ENCODE data around the gene KRT4.

The KRT4 gene

GRCh38 chr12:52791271-52792184 lies 22.4 kb downstream of the KRT4 start:
- no peak for DNase-seq

DNA sequence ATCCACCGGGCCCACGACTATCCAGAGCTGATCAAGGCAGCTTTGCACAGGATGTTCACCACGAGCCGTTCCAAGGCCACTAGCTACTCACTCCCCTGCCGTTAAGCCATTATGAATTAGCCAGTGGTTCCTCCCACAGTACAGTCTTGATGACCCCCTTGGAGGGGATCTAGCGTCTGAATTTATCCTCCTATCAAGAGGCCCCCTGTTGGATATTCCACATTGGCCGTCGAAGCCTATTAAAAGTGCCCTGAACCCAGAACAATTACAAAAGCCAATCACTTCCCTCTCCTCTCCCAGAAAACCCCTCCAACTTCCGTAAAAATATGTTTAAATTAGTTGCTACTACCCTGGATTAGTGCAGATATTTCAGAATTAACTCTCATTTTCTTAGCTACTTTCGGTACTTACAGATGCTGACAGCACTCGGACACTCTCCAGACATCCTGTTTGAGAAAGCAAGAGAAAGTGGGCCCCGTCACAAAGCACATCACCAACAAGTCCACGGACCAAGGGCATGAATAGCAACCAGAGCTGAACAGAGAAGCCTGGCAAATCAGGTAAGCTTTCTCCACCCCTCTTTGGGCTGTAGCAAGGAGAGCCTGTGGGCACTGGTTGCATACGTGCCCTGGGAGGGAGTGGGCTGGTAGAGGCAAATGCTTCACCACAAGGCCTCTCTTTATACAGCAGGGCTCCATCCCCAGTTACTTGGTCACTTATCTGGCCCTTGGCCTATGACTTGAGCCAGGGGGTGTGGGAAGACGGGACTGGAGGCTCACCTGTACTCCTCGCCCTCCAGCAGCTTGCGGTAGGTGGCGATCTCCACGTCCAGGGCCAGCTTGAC lies 23.3 kb downstream of the KRT4 start:
- DNase-seq = no peak

DNA sequence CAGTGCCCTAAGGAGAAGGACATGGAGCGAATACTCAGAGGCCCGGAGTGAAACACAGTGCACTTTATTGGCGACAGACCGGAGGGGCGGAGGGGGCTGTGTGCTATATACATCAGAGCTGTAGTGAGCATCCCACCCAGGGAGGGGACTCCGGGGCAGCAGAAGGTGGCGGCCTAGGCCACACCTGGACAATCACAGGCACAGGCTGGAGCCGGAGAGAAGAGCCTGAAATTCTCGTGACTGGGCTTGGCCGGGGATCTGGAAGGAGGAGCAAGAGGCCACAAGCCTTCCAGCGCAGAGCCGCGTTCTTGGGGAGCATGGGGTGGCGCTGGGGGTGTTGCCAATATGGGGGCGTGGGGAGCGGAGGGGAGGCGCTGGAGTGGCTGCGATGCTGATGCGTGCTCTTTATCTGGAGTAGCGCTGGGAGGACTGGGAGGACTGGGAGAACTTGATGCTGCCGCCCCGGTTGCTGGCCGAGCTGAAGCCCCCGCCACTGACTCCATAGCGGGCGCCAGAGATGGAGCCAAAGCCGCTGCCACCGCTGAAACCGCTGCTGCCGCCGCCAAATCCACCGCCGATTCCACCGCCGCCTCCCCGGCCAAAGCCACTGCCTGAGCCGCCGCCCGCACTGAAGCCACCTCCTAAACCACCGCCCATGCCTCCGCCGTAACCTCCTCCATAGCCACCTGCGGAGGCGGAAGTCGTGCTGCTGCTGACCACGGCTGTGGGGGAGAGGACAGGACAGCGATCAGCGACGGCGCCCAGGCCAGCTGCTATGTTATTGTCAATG lies 24.1 kb downstream of the KRT4 start:
- DNase-seq = no peak

GRCh38 chr12:52788876-52789636 lies 24.9 kb downstream of the KRT4 start:
- no peak for DNase-seq

GRCh38 chr12:52788192-52788875 lies 25.6 kb downstream of the KRT4 start:
- no peak for DNase-seq

GRCh38 chr12:52787324-52788191 lies 26.4 kb downstream of the KRT4 start:
- no peak for DNase-seq

- DNase-seq = no peak
Measured at GRCh38 chr12:52784909-52785308, 29.0 kb downstream of the KRT4 start.

- no peak for DNase-seq
Measured at GRCh38 chr12:52783563-52784316, 30.2 kb downstream of the KRT4 start.

DNA sequence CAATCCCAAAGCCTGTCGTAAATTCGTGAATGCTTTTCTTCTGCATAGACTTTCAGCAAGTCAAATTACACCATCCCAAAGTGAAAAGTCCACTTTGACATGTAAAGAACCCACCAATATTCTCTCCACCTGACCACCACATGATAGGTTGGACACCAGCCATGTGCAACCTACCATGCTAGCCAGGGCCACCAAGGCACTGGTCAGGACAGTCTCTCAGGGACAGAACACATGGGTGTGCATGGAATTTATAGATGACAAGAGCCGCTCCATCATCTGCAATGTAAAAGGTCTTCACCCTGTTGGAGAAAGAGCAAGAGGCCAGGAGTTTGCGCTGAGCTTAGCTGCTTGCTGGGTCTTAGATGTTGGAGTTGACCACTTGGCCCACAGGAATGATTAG lies 31.4 kb downstream of the KRT4 start:
- DNase-seq = no peak

GRCh38 chr12:52781399-52782082 lies 32.4 kb downstream of the KRT4 start:
- DNase-seq = no peak

- DNase-seq = no peak
Measured at GRCh38 chr12:52779914-52780313, 34.0 kb downstream of the KRT4 start.

GRCh38 chr12:52778833-52779232 lies 35.1 kb downstream of the KRT4 start:
- no peak for DNase-seq

DNA sequence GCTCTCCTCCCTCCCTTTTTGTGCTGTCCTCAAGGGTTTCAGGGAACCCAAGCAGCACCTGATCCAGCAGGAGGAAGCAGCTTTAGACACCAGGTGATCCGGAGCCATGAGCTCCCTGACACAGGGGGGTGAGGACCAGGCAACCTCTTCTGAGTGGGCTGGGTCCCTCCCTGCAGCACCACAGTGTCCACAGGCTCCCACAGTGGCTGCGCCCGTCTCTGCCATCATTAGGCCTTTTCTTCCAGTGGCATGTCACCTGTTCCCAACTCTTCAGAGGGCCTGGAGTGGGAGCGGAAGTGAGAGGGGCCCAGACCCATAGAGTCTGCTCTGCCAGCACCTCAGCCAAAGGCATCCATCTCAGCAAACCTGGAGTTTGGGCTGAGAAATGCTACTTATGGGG lies 36.4 kb downstream of the KRT4 start:
- DNase-seq = no peak

GRCh38 chr12:52776913-52777395 lies 37.0 kb downstream of the KRT4 start, which contains the start of gene KRT76:
Gene KRT76, minus strand, starts transcription at chr12:52777345. Its CDS starts 54 bp downstream, at chr12:52777291.
- DNase-seq = no peak

DNA sequence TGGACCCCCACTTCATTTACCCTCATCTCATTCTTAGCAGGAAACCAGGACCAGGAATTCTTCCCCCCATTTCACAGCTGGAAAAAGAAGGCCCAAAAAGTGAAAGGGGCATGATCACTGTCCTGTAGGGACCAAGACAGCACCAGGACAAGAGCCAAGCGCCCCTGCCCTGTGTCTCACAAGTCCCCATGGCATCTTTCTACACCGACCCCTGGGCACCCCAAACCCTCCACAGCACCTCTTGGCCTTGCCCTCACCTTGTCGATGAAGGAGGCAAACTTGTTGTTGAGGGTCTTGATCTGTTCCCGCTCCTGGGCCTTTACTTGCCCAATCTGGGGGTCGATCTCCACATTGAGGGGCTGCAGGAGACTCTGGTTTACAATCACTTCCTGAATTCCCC lies 37.5 kb downstream of the KRT4 start:
- DNase-seq = no peak

DNA sequence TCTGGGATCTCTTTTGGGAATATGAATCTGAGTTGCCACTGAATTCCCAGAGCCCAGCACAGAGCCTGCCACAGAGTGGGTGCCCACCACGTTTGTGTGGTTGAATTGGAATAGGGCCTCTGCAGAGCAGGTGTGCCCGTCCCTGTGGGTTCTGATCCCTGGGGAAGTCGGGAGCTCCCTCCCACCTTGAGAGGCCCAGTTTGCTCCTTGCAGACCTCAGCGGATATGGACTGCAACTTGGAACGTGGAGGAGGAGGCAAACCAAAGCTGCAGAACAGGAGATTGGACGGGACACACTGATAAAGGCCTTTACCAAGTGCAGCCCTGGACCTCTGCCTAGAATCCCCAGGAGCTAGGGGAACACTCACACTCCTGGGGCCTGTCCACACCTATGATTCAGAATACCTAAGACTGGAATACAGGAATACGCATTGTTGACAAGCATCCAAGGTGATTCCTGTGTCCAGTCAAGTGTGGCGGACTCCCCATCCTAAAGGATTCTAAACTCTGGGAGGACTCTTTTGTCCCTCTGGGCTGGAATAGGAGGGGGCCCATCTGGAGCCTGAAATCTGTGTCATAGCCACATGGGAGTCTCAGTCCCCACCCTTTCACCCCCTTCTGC lies 39.2 kb downstream of the KRT4 start:
- DNase-seq = no peak

DNA sequence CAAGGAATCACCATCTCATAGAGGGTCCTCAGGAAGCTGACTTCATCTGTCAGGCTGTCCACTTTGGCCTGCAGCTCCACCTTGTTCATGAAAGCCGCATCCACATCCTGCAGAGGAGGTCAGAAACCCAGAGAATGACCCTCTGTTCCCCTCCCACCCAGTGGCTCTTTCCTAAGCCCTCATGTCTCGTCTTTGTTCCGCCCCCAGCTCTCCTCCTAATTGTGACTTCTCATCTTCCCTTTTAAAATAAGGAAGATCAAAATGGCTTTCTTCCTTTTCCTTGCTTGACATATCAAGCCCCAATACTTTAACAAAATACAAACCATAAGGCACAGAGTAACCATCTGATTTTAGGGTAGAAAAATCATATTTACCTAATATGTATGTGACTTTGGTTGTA lies 41.1 kb downstream of the KRT4 start:
- DNase-seq = no peak

DNA sequence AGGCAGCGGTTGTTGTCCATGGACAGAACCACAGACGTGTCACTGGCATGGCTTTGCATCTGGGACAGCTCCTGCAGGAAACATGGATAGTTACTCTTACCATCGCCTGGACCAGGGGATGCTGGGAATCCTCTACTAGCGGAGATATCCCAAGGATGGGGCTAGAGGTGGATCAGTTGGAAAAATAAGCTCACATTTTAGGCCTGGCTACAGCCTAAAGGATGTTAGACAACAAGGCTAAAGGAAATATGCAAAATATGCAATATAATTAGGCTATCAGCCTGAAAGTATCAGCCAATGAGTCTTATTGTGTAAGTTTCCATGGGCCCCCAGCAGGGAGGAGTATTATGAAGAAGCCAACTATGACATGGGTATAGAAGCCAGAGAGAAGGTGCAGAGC lies 41.7 kb downstream of the KRT4 start:
- no peak for DNase-seq

DNA sequence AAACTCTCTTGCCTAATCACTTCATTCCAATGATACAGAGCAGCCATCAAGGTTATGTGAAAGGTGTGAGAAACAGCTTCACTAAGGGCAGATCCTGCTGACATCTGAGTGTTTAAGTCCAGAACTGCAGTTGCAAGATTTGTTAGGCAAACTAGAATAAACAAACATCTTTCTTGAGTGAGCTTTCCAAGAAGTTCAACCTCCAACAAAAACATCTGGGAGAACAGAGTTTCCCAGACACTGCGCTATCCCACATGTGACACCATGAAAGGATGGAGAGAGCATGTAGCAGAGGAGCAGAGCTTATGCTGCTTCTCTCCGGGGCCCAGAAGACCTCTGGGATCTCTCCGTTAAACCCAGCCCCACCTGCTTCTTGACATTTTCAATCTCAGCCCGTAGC lies 42.4 kb downstream of the KRT4 start:
- DNase-seq = no peak

Measured in activated naive CD4-positive, alpha-beta T cell treated with Interleukin-2 at 50 U/mL for 16 hours (primary cell).